ENCODE data around the gene RAPH1.

DNA sequence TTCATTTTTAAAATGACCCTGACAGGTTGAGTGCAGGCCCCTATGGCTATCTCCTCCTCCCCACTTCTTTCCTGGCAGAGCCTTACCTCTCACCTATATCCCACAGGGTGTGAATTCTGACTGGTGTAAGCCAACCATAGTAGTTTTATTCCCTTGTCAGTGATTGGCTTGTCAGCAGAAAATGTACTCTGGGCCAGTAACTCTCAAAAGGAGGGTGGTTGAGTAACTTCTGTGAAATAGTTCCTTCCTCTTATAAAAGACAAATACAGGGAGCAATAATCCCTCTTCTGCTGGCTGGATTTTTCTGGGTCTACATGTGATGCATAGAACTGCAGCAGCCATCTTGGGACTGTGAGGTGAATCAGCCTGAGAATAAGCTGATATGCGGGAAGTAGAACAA lies 83.4 kb downstream of the RAPH1 start:
- TF ChIP-seq, protein P1, sequence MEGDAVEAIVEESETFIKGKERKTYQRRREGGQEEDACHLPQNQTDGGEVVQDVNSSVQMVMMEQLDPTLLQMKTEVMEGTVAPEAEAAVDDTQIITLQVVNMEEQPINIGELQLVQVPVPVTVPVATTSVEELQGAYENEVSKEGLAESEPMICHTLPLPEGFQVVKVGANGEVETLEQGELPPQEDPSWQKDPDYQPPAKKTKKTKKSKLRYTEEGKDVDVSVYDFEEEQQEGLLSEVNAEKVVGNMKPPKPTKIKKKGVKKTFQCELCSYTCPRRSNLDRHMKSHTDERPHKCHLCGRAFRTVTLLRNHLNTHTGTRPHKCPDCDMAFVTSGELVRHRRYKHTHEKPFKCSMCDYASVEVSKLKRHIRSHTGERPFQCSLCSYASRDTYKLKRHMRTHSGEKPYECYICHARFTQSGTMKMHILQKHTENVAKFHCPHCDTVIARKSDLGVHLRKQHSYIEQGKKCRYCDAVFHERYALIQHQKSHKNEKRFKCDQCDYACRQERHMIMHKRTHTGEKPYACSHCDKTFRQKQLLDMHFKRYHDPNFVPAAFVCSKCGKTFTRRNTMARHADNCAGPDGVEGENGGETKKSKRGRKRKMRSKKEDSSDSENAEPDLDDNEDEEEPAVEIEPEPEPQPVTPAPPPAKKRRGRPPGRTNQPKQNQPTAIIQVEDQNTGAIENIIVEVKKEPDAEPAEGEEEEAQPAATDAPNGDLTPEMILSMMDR (IDR thresholded peaks at IDR 0.05): no peak
- no peak for TF ChIP-seq POLR2A (IDR thresholded peaks at IDR 0.05)
